Panc1 (cell line): ENCODE data around the gene PHLPP1. TPM values are rescaled to one million over a fixed set of nuclear protein-coding genes. Genes with fewer than 3 reads are reported as not detected.

ENCODE experiments used
- ATAC-seq: fragments of 200-7000 bp; cut with Tn5 transposase; 2 replicates; pipeline ENCODE4 v1.9.1; 2020; ENCODE audit warnings: mild to moderate bottlenecking, moderate library complexity
- BruUV-seq: library from RNA; stranded (reverse); fragments of 400-500 nt; replicated peaks from 2 replicates; lab custom pipeline; 2021; lab: Mats Ljungman, UMichigan
- CTCF ChIA-PET: fragments of 300-600 bp; sonication (Branson Sonifier 250); formaldehyde crosslinking; loops from one replicate; lab custom pipeline; 2022; ENCODE audit warnings: antibody characterized with exemption; lab: Charles Lee
- POLR2A ChIA-PET: fragments of 300-600 bp; sonication (Branson Sonifier 250); formaldehyde crosslinking; loops from one replicate; lab custom pipeline; 2022; ENCODE audit warnings: antibody characterized with exemption; lab: Charles Lee
- DNase-seq: peaks from one replicate; pipeline ENCODE4 v3.0.0-alpha.2; 2010; ENCODE audit warnings: low read depth, low spot score
- H3K27ac ChIP-seq: 2 replicates; pipeline ENCODE4 v1.5.1; 2011; ENCODE audit warnings: mild to moderate bottlenecking, low read length, inconsistent platforms
- H3K27me3 ChIP-seq: fragments of 200-500 bp; sonication (Bioruptor generic); 2 replicates; pipeline ENCODE4 v1.6.0; 2014; ENCODE audit warnings: low read length, inconsistent platforms; ENCODE audit not compliant: control insufficient read depth, insufficient read depth
- H3K36me3 ChIP-seq: fragments of 200-500 bp; sonication (Bioruptor generic); 2 replicates; pipeline ENCODE4 v1.5.1; 2014; ENCODE audit warnings: inconsistent platforms, mild to moderate bottlenecking, low read length, moderate library complexity; ENCODE audit not compliant: control insufficient read depth, insufficient read depth
- H3K4me1 ChIP-seq: 2 replicates; pipeline ENCODE4 v1.5.1; 2011; ENCODE audit warnings: inconsistent platforms, mild to moderate bottlenecking, low read length, moderate library complexity; ENCODE audit not compliant: control insufficient read depth, insufficient read depth
- H3K4me3 ChIP-seq, 2 experiments: 2 replicates each; pipeline ENCODE4 v1.5.1; 2011 to 2012; ENCODE audit warnings: low read depth in 2 of 2, low read length in 2 of 2, mild to moderate bottlenecking in 2 of 2, inconsistent platforms in 1 of 2, moderate library complexity in 1 of 2
- H3K9me3 ChIP-seq: fragments of 200-500 bp; sonication (Bioruptor generic); 2 replicates; pipeline ENCODE4 v1.5.1; 2014; ENCODE audit warnings: low read depth, mild to moderate bottlenecking, inconsistent platforms, low read length, moderate library complexity; ENCODE audit not compliant: control insufficient read depth, insufficient read depth
- CTCF ChIP-seq: fragments of 450-650 bp; IDR thresholded peaks from 2 replicates; pipeline ENCODE4 v1.5.1; 2017; ENCODE audit warnings: mild to moderate bottlenecking
- POLR2AphosphoS5 ChIP-seq: IDR thresholded peaks from 2 replicates; pipeline ENCODE4 v1.6.1; 2012; ENCODE audit warnings: mild to moderate bottlenecking, low read depth, low read length, moderate library complexity
- REST ChIP-seq, 2 experiments: IDR thresholded peaks; 2 replicates each; pipeline ENCODE4 v1.6.1; 2011 to 2012; ENCODE audit warnings: low read depth in 2 of 2, control low read depth in 1 of 2, low read length in 1 of 2, mild to moderate bottlenecking in 1 of 2, moderate library complexity in 1 of 2; ENCODE audit not compliant: insufficient read depth in 1 of 2
- SIN3A ChIP-seq: IDR thresholded peaks from 2 replicates; pipeline ENCODE4 v1.6.1; 2012; ENCODE audit warnings: low read depth, mild to moderate bottlenecking, low read length, moderate library complexity, borderline replicate concordance; ENCODE audit not compliant: insufficient read depth
- TCF7L2 ChIP-seq: IDR thresholded peaks from 2 replicates; pipeline ENCODE4 v1.6.1; 2011; ENCODE audit warnings: mild to moderate bottlenecking, low read depth, low read length, inconsistent platforms
- in situ Hi-C: cut with HindIII; loops from 2 replicates; pipeline ENCODE4 v1.10.0; 2016; ENCODE audit warnings: low sequenced_read_pairs, low pct_unique_long_range_greater_than_20kb
- intact Hi-C: fragments of 100-400 bp; cut with micrococcal nuclease; formaldehyde crosslinking; loops from one replicate; pipeline ENCODE4 v1.10.0; 2022; ENCODE audit not compliant: unreplicated experiment
- total RNA-seq: library from RNA; stranded (reverse); gene quantifications from one replicate; pipeline ENCODE4 v1.2.1, GENCODE V29; 2021; ENCODE audit not compliant: unreplicated experiment

Gene PHLPP1
- total RNA-seq, 1 experiment from 2014 or later = 6.3 TPM

GRCh38 chr18:62837011-62837410 is 121.7 kb downstream of the PHLPP1 start:
- POLR2A ChIA-PET = no interaction called here

GRCh38 chr18:62838475-62839098 is 123.2 kb downstream of the PHLPP1 start:
- Histone ChIP-seq H3K36me3 (no peaks in the 10 kb centered on the region), H3K4me1 (no peaks in the 10 kb centered on the region), H3K4me3 (no peak overlapping the region), H3K9me3 (no peaks in the 10 kb centered on the region), H3K27ac (no peak overlapping the region), H3K27me3 (no peaks in the 10 kb centered on the region)
- ChIA-PET CTCF (no interaction called here), POLR2A (no interaction called here)
- ATAC-seq (no peak), DNase-seq (no peak)
- in situ Hi-C loops (no loop called here), intact Hi-C loops (no loop called here)
- no peak for TF ChIP-seq REST (IDR thresholded peaks at IDR 0.05; ENCODE audit: insufficient read depth in 1 of 2, low read depth in 2 of 2, low read length in 1 of 2)
- TF ChIP-seq CTCF = no peak
- TF ChIP-seq TCF7L2 = no peak
- TF ChIP-seq POLR2AphosphoS5 = no peak
- no peak for TF ChIP-seq SIN3A
- no TSS peak for BruUV-seq

More at GRCh38 chr18:62837011-62837410, 121.7 kb downstream of the PHLPP1 start:
- Histone ChIP-seq H3K4me3 (no peak overlapping the region), H3K4me1 (no peaks in the 10 kb centered on the region), H3K27me3 (no peaks in the 10 kb centered on the region), H3K9me3 (no peaks in the 10 kb centered on the region), H3K27ac (no peak overlapping the region), H3K36me3 (no peaks in the 10 kb centered on the region)
- no TSS peak for BruUV-seq
- DNase-seq (no peak), ATAC-seq (no peak)
- TF ChIP-seq CTCF (no peak), TCF7L2 (no peak), REST (IDR thresholded peaks at IDR 0.05; ENCODE audit: insufficient read depth in 1 of 2, low read depth in 2 of 2, low read length in 1 of 2) (no peak), SIN3A (no peak), POLR2AphosphoS5 (no peak)
- intact Hi-C loops = no loop called here
- CTCF ChIA-PET = interaction anchor here (0.6 kb wide), 1 partner anchor 511 kb away, joined by 3 read pairs; no protein-coding TSS in a partner anchor
- in situ Hi-C loops = no loop called here
